Left forelimb (tissue), 1 donor: Measurements from ENCODE around the gene SPON2.
"Not testable (repeated sequence)": the region's sequence is repeated elsewhere in the genome, so short reads cannot be mapped to it uniquely, and the experiment has no call there.

Experiments
- DNase-seq: peaks from one replicate; pipeline ENCODE4 v3.0.0-alpha.2; 2018; ENCODE audit warnings: low spot score

SPON2 gene

GRCh38 chr4:1151541-1151940, 20.8 kb downstream of the SPON2 start:
- DNase-seq: no peak

GRCh38 chr4:1150875-1151274, 21.5 kb downstream of the SPON2 start:
- no peak for DNase-seq

- no peak for DNase-seq
Observed at GRCh38 chr4:1139860-1140259, 32.5 kb downstream of the SPON2 start.

- no peak for DNase-seq
Observed at GRCh38 chr4:1137850-1138249, 34.5 kb downstream of the SPON2 start.

GRCh38 chr4:1137063-1137776, 35.2 kb downstream of the SPON2 start:
- DNase-seq: no peak

- DNase-seq: no peak
Observed at GRCh38 chr4:1136048-1136447, 36.3 kb downstream of the SPON2 start.

GRCh38 chr4:1133033-1133432, 39.4 kb downstream of the SPON2 start:
- DNase-seq: no peak

- peak; percentile 82 for DNase-seq
Observed at GRCh38 chr4:1130316-1131186, 41.8 kb downstream of the SPON2 start.

GRCh38 chr4:1126506-1126905, 45.9 kb downstream of the SPON2 start:
- no peak for DNase-seq

- not testable (repeated sequence) for DNase-seq
Observed at GRCh38 chr4:1125466-1125865, 46.9 kb downstream of the SPON2 start.

GRCh38 chr4:1124818-1125217, 47.6 kb downstream of the SPON2 start:
- no peak for DNase-seq

- no peak for DNase-seq
Observed at GRCh38 chr4:1122505-1122904, 49.9 kb downstream of the SPON2 start.
